ENCODE measurements around the gene PPP1R27. TPM values are rescaled to one million over a fixed set of nuclear protein-coding genes. Genes with fewer than 3 reads are reported as not detected.
A peak's percentile ranks its signal among the peaks of the same experiment; 100 is the strongest.

PPP1R27 gene
- polyA plus RNA-seq, 2 of the 4 experiments (the other 2 are of a cell fraction), result 0.09 TPM; not detected in 1

DNA sequence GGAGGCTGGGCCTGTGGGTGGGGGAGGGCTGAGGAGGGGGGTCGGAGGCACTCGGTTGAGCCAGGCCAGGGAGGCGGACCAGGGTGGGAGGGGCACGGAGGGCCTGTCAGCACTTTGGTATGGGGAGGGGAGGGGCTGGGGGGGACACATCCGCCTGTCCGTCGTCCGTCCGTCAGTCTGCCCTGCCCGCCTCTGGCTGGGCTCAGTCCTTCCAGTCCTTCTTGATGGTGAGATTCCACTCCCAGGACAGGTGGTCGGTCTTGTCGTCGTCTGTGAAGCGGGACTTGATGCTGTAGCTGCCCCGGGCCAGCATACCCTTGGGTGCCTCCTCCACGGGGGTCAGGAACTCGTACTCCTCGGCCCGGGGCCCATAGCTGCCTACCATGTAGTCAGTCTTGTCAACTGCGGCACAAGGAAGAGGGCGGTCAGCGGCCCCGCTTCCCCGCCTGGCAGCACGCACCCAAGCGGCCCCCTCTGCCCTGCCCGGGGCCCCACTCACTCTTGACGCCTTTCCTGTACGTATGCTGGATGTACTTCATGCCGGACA, 33.9 kb upstream of the PPP1R27 start:
- ChIA-PET CTCF (interaction anchor here (0.6 to 8.6 kb wide), 36 partner anchors 10 to 269 kb away, joined by 3 to 126 read pairs (median 6); partner anchors contain the start of genes ALYREF, ANAPC11, CENPX and MAFG), POLR2A (interaction anchor here (0.6 to 1.9 kb wide), 4 partner anchors 8 to 309 kb away, joined by 3 to 7 read pairs (median 5); partner anchors contain the start of gene P4HB)
- Histone ChIP-seq H3K4me2 (peak overlapping the region; percentile 97), H3K27ac (peak overlapping the region; percentile 97 to 100), H3K4me3 (peak overlapping the region; percentile 99; the same call in 1 of the 3 replicates), H3K9me3 (no peaks in the 10 kb centered on the region), H3K4me1 (peaks cover 50% of the 10 kb centered on the region)
- DNase-seq (ENCODE audit: low read depth in 1 of 2, low spot score in 1 of 2), result peak; percentile 58 to 91
- peak; percentile 23 to 36 for ATAC-seq
- 54% methylated on average over 24 of the region's 30 CpGs for WGBS (ENCODE audit: missing lambda C conversion rate)
- no peak for FAIRE-seq
- TF ChIP-seq, protein P1, sequence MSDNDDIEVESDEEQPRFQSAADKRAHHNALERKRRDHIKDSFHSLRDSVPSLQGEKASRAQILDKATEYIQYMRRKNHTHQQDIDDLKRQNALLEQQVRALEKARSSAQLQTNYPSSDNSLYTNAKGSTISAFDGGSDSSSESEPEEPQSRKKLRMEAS (IDR thresholded peaks at IDR 0.05), result 0 out of 2 replicates have a peak, but pooled peaks have one; percentile 13
- TF ChIP-seq POLR2A (IDR thresholded peaks at IDR 0.05; ENCODE audit: low read length) (peak; percentile 21; the same call in 1 of the 2 replicates), TP53 (CRISPR knock-in tag; IDR thresholded peaks at IDR 0.05) (0 out of 2 replicates have a peak, but pooled peaks have one; percentile 41), CHD2 (IDR thresholded peaks at IDR 0.05; ENCODE audit: low read length, partially characterized antibody) (no peak), PBX3 (IDR thresholded peaks at IDR 0.05) (peak; percentile 84), RNF2 (IDR thresholded peaks at IDR 0.05; ENCODE audit: borderline replicate concordance, low read depth) (peak; percentile 34; the same call in 1 of the 2 replicates), KDM1A (IDR thresholded peaks at IDR 0.05; ENCODE audit: low read depth) (no peak), ZSCAN20 (CRISPR knock-in tag; IDR thresholded peaks at IDR 0.05) (no peak), HEYL (CRISPR knock-in tag; IDR thresholded peaks at IDR 0.05) (no peak; the same call in 1 of the 2 replicates), MYC (IDR thresholded peaks at IDR 0.05; ENCODE audit: borderline replicate concordance, low read length) (no peak), POLR2AphosphoS2 (conservative IDR thresholded peaks at IDR 0.05; ENCODE audit: low read length) (peak; percentile 83; the same call in 1 of the 2 replicates)

DNA sequence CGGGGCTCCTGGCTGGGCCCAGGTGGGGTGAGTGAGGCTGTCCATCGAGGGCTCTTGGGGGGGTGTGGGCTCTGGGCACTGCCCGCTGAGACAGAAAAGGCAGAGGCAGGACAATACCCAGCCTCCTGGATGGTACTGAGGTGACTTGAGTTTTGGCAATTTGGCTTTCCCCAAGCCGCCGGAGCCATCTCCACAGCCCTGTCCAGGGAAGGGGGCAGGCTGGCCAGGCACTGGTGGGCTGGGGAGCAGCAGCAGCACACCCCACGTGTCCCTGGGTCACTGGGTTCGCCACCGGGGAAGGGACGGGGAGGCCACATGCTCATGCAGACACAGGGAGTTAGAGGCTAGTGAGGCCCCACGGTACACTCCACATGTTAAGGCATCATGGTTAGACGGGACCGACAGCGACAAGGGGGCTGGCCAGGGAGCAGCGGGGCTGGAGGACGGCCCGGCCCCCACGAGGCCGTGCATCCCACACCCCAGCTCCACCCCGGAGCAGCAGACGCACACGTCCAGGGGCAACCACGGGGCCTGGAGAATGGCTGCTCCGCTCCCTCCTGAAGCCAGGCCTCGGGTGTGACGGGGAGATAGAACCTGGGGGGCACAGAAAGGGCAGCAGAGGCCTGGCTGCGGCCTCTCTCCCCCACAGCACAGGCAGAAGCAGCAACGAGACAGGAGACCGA, 33.3 kb upstream of the PPP1R27 start:
- ATAC-seq (peak; percentile 11 to 12), FAIRE-seq (no peak), DNase-seq (ENCODE audit: low read depth in 1 of 2, low spot score in 1 of 2) (peak in 1 of 2 experiments; percentile 73)
- ChIA-PET POLR2A (interaction anchor here (1.5 to 1.9 kb wide), 2 partner anchors 7 to 15 kb away, joined by 3 to 4 read pairs; partner anchors contain the start of gene P4HB), CTCF (interaction anchor here (0.6 to 8.6 kb wide), 19 partner anchors 9 to 153 kb away, joined by 3 to 126 read pairs (median 5); partner anchors contain the start of genes CENPX and MCRIP1)
- peaks cover 56% of the 10 kb centered on the region for H3K4me1 ChIP-seq
- H3K27ac ChIP-seq, result peak overlapping the region; percentile 97 to 100
- peak overlapping the region; percentile 97 for H3K4me2 ChIP-seq
- H3K4me3 ChIP-seq, result no peak overlapping the region
- H3K9me3 ChIP-seq, result no peaks in the 10 kb centered on the region
- 53% methylated on average over 27 of the region's 28 CpGs for WGBS (ENCODE audit: missing lambda C conversion rate)
- TF ChIP-seq PHF8 (IDR thresholded peaks at IDR 0.05; ENCODE audit: borderline replicate concordance, low read depth) (no peak), ZC3H11A (IDR thresholded peaks at IDR 0.05) (no peak), FOSB (CRISPR knock-in tag; IDR thresholded peaks at IDR 0.05) (no peak; the same call in 1 of the 2 replicates), CBX2 (IDR thresholded peaks at IDR 0.05; ENCODE audit: borderline replicate concordance, low read depth) (no peak), FOXS1 (CRISPR knock-in tag; IDR thresholded peaks at IDR 0.05) (no peak), ZSCAN20 (CRISPR knock-in tag; IDR thresholded peaks at IDR 0.05) (no peak), GATA3 (IDR thresholded peaks at IDR 0.05; ENCODE audit: borderline replicate concordance) (peak; percentile 14), BHLHE40 (IDR thresholded peaks at IDR 0.05; ENCODE audit: low read depth, low read length) (no peak), RNF2 (IDR thresholded peaks at IDR 0.05; ENCODE audit: borderline replicate concordance, low read depth) (no peak), CHD4 (IDR thresholded peaks at IDR 0.05; ENCODE audit: borderline replicate concordance) (no peak), HDAC2 (IDR thresholded peaks at IDR 0.05) (no peak), HES2 (IDR thresholded peaks at IDR 0.05) (no peak), SREBF2 (IDR thresholded peaks at IDR 0.05) (no peak), EP300 (IDR thresholded peaks at IDR 0.05) (no peak), ELK1 (IDR thresholded peaks at IDR 0.05; ENCODE audit: low read depth, low read length) (no peak), RFX5 (IDR thresholded peaks at IDR 0.05) (no peak; the same call in 1 of the 2 replicates), ZFP36 (IDR thresholded peaks at IDR 0.05; ENCODE audit: borderline replicate concordance, partially characterized antibody) (no peak), SMC3 (IDR thresholded peaks at IDR 0.05) (no peak), RAD21 (conservative IDR thresholded peaks at IDR 0.05 in 1 of 2, IDR thresholded peaks at IDR 0.05 in 1 of 2) (no peak)
- TF ChIP-seq, protein P2, sequence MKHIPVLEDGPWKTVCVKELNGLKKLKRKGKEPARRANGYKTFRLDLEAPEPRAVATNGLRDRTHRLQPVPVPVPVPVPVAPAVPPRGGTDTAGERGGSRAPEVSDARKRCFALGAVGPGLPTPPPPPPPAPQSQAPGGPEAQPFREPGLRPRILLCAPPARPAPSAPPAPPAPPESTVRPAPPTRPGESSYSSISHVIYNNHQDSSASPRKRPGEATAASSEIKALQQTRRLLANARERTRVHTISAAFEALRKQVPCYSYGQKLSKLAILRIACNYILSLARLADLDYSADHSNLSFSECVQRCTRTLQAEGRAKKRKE (CRISPR knock-in tag; IDR thresholded peaks at IDR 0.05; ENCODE audit: low read depth), result 0 out of 2 replicates have a peak, but pooled peaks have one; percentile 3
- TF ChIP-seq, protein P3, sequence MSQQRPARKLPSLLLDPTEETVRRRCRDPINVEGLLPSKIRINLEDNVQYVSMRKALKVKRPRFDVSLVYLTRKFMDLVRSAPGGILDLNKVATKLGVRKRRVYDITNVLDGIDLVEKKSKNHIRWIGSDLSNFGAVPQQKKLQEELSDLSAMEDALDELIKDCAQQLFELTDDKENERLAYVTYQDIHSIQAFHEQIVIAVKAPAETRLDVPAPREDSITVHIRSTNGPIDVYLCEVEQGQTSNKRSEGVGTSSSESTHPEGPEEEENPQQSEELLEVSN (IDR thresholded peaks at IDR 0.05; ENCODE audit: borderline replicate concordance, low read depth), result 0 out of 2 replicates have a peak, but pooled peaks have one; percentile 21
- TF ChIP-seq, protein P4, sequence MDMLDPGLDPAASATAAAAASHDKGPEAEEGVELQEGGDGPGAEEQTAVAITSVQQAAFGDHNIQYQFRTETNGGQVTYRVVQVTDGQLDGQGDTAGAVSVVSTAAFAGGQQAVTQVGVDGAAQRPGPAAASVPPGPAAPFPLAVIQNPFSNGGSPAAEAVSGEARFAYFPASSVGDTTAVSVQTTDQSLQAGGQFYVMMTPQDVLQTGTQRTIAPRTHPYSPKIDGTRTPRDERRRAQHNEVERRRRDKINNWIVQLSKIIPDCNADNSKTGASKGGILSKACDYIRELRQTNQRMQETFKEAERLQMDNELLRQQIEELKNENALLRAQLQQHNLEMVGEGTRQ (IDR thresholded peaks at IDR 0.05), result 0 out of 2 replicates have a peak, but pooled peaks have one; percentile 4

Data from A549 (cell line).